Vagina (tissue), 2 donors: ENCODE results near the gene UNKL. TPM values are rescaled to one million over a fixed set of nuclear protein-coding genes. Genes with fewer than 3 reads are reported as not detected.

Experiments
- DNase-seq, 2 donors: peaks; one replicate each; pipeline ENCODE4 v3.0.0-alpha.2; 2017; ENCODE audit errors: extremely low spot score in 2 of 2
- H3K27ac ChIP-seq: fragments of 200-600 bp; sonication (generic); one replicate; pipeline ENCODE4 v1.5.1; 2019
- H3K27me3 ChIP-seq: fragments of 200-600 bp; sonication (generic); one replicate; pipeline ENCODE4 v1.5.1; 2019
- H3K36me3 ChIP-seq, 2 donors: fragments of 200-600 bp; sonication (generic); one replicate each; pipeline ENCODE4 v1.5.1; 2017 to 2019
- H3K4me1 ChIP-seq: fragments of 200-600 bp; sonication (generic); one replicate; pipeline ENCODE4 v1.5.1; 2019
- H3K4me3 ChIP-seq, 2 donors: fragments of 200-600 bp; sonication (generic); 1 replicate in 1 of 2; 2 replicates in 1 of 2; pipeline ENCODE4 v1.5.1; 2016 to 2019
- H3K9me3 ChIP-seq: fragments of 200-600 bp; sonication (generic); one replicate; pipeline ENCODE4 v1.5.1; 2019
- CTCF ChIP-seq, 3 experiments: fragments of 450-650 bp in 2 of 3; fragments of 200-600 bp in 1 of 3; sonication (generic) in 1 of 3; IDR thresholded peaks; one replicate each; pipeline ENCODE4 v1.5.1; 2017 to 2019; ENCODE audit warnings: antibody characterized with exemption in 3 of 3, mild to moderate bottlenecking in 2 of 3, moderate library complexity in 2 of 3
- POLR2A ChIP-seq, 2 donors: fragments of 450-650 bp; IDR thresholded peaks; one replicate each; pipeline ENCODE4 v1.6.1; 2017; ENCODE audit warnings: antibody characterized with exemption in 2 of 2, mild to moderate bottlenecking in 2 of 2, moderate library complexity in 2 of 2
- POLR2AphosphoS5 ChIP-seq, 2 donors: sonication (generic); formaldehyde crosslinking; IDR thresholded peaks; one replicate each; pipeline ENCODE4 v1.9.0; 2017; ENCODE audit warnings: antibody characterized with exemption in 2 of 2, mild to moderate bottlenecking in 2 of 2, low read depth in 1 of 2; ENCODE audit not compliant: insufficient read depth in 1 of 2
- intact Hi-C: fragments of 100-400 bp; cut with DNase I; formaldehyde crosslinking; loops from one replicate; pipeline ENCODE4 v1.15.1; 2023
- total RNA-seq: library from RNA; depleted of rRNA; stranded (reverse); fragments of >200 nt; gene quantifications from one replicate; pipeline ENCODE4 v1.2.3, GENCODE V29; 2016

UNKL gene
- total RNA-seq, 1 donor from 2014 or later = 32.9 TPM

- no peak for DNase-seq
- H3K4me3 ChIP-seq = no peak overlapping the region
- intact Hi-C loops = no loop called here
- no peaks in the 10 kb centered on the region for H3K36me3 ChIP-seq
- H3K9me3 ChIP-seq = no peaks in the 10 kb centered on the region
- no peaks in the 10 kb centered on the region for H3K4me1 ChIP-seq
- no peak overlapping the region for H3K27ac ChIP-seq
- no peaks in the 10 kb centered on the region for H3K27me3 ChIP-seq
- no peak for TF ChIP-seq POLR2AphosphoS5 (IDR thresholded peaks at IDR 0.05; ENCODE audit: insufficient read depth in 1 of 2, low read depth in 1 of 2)
- no peak for TF ChIP-seq CTCF (IDR thresholded peaks at IDR 0.05)
- TF ChIP-seq POLR2A (IDR thresholded peaks at IDR 0.05) = no peak
These were observed 24.7 kb upstream of the UNKL start for GRCh38 chr16:1439058-1439698.

- intact Hi-C loops = no loop called here
- no peaks in the 10 kb centered on the region for H3K27me3 ChIP-seq
- DNase-seq = no peak
- TF ChIP-seq CTCF (IDR thresholded peaks at IDR 0.05) (no peak), POLR2A (IDR thresholded peaks at IDR 0.05) (no peak), POLR2AphosphoS5 (IDR thresholded peaks at IDR 0.05; ENCODE audit: insufficient read depth in 1 of 2, low read depth in 1 of 2) (no peak)
- no peaks in the 10 kb centered on the region for H3K36me3 ChIP-seq
- H3K9me3 ChIP-seq = no peaks in the 10 kb centered on the region
- H3K4me3 ChIP-seq = no peak overlapping the region
- H3K4me1 ChIP-seq = no peaks in the 10 kb centered on the region
- H3K27ac ChIP-seq = no peak overlapping the region
These were observed 23.9 kb upstream of the UNKL start for GRCh38 chr16:1438229-1439057.

- TF ChIP-seq POLR2AphosphoS5 (IDR thresholded peaks at IDR 0.05; ENCODE audit: insufficient read depth in 1 of 2, low read depth in 1 of 2) = no peak
- TF ChIP-seq POLR2A (IDR thresholded peaks at IDR 0.05) = no peak
- TF ChIP-seq CTCF (IDR thresholded peaks at IDR 0.05) = no peak
- intact Hi-C loops = no loop called here
- Histone ChIP-seq H3K27ac (no peak overlapping the region), H3K9me3 (no peaks in the 10 kb centered on the region), H3K36me3 (no peaks in the 10 kb centered on the region), H3K4me3 (no peak overlapping the region), H3K27me3 (no peaks in the 10 kb centered on the region), H3K4me1 (no peaks in the 10 kb centered on the region)
- no peak for DNase-seq
These were observed 23.1 kb upstream of the UNKL start for GRCh38 chr16:1437606-1438005.

- Histone ChIP-seq H3K27me3 (no peaks in the 10 kb centered on the region), H3K36me3 (no peaks in the 10 kb centered on the region), H3K27ac (no peak overlapping the region), H3K4me3 (no peak overlapping the region), H3K9me3 (no peaks in the 10 kb centered on the region), H3K4me1 (no peaks in the 10 kb centered on the region)
- intact Hi-C loops = no loop called here
- TF ChIP-seq POLR2AphosphoS5 (IDR thresholded peaks at IDR 0.05; ENCODE audit: insufficient read depth in 1 of 2, low read depth in 1 of 2) (no peak), CTCF (IDR thresholded peaks at IDR 0.05) (no peak), POLR2A (IDR thresholded peaks at IDR 0.05) (no peak)
- no peak for DNase-seq
These were observed 22.3 kb upstream of the UNKL start for GRCh38 chr16:1436731-1437355.
